Measurements from ENCODE around the gene FRMD4B.
A peak's percentile ranks its signal among the peaks of the same experiment; 100 is the strongest.
"Not testable (repeated sequence)": the region's sequence is repeated elsewhere in the genome, so short reads cannot be mapped to it uniquely, and the experiment has no call there.

FRMD4B gene

DNA sequence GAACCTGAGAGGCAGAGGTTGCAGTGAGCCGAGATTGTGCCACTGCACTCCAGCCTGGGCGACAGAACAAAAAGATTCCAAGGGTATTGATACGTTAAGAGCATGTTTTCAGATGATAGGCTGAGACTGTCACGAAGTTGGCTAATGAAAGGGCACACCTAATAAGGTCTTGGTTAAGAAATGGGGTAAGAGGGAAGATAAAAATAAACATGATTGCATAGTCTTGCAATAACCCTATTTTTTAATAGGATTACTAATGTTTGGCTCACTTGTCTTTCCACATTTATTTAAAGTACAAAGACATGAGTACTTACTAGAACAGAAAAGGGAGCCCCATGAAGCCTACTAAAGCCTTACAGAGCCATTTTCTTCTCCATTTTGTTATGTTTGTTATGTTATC, 109.0 kb downstream of the FRMD4B start:
- no peak for DNase-seq

DNA sequence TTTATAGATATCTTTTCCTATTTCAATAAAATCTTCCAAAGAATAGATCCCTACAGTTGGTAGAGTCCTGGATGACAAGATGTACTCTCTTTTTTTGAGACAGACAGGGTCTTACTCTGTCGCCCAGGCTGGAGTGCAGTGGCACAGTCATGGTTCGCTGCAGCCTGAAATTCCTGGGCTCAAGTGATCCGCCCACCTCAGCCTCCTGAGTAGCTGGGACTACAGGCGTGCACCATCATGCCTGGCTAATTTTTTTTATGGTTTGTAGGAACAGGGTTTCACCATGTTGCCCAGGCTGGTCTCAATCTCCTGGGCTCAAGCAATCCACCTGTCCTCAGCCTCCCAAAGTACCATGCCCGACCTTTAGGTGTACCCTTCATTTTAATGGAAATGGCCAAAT, 109.7 kb downstream of the FRMD4B start:
- not testable (repeated sequence) for DNase-seq

DNA sequence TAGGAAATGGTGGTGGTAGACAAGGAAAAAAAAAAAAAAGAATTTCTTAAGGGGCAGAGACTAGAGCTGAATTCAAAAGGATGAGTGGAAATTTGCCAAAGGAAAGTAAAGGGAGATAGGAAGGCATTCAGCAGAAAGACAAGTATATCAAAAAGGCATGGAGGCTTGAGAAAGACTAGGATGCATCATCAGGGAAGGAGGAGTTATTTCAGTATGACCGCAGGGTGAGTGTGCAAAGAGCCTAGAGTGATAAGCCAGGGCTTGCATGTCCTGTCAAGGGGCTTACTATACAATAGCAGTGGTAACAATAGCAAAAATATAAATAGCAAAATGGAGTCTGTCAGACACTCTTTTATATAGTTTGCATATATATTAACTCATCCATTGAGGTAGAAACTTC, 112.0 kb downstream of the FRMD4B start:
- no peak for DNase-seq

DNA sequence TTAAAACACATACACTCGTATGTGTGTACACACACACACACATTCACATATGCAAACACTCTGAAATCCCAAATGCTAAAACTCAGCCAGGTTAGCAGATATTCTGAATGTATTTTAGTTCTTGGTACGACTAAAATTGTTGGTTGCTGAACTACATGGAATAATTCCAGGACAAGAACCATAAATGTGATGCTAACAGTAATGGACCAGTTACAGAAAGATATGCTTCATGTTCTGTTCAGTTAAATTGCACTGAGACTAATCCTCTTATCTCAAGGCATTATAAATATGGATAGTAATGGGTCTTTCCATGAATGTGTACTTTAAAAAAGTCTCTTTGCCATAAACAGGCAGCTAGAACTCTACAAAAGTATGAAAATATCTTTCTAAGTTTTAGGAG, 113.3 kb downstream of the FRMD4B start:
- no peak for DNase-seq

DNA sequence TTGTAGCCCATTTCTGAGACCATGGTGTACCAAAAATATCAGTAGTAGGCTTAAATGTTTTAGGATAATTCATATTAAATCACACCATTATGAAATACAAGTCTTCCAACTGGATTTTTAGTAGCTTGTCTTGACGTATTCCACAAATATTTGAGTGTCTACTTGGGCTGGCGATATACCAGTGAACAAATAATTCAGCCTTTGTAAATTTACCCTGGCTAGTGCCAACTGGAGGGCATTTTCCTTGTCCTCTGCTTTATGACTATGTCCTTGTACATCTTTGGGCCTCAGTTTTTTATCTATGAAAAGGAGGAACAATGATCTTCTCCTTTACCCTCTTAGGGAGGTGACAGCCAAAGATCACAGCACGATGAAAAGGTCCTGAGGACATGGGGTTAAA, 114.8 kb downstream of the FRMD4B start:
- no peak for DNase-seq

DNA sequence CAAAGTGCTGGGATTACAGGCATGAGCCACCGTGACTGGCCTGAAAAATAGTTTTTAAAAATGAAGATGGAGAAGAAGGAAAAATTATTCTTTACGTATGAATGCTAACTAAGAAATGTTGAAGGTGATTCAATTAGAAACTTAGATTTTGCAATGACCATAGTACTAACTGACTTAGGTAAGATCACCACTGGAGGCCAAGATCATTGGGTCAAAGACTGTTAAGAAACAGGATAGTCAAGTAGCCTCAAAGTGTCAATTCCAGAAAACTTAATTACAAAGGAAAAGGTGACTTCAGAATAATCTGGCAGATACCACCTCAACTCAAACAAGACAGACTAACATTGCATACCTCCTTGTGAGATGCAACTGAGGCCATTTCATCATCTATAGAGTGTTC, 119.3 kb downstream of the FRMD4B start:
- DNase-seq: no peak

DNA sequence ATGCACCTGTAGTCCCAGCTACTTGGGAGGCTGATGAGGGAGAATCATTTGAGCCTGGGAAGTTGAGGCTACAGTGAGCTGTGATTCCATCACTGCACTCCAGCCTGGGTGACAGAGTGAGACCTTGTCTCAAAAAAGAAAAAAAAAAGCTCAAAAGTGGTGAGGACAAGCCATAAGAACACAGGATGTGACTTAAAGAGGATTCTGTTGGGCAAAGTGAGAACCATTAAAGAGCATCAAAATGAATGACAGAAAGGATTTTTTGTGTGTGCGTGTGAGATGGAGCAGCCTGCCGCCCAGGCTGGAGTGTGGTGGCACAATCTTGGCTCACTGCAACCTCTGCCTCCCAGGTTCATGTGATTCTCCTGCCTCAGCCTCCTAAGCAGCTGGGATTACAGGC, 119.8 kb downstream of the FRMD4B start:
- not testable (repeated sequence) for DNase-seq

DNA sequence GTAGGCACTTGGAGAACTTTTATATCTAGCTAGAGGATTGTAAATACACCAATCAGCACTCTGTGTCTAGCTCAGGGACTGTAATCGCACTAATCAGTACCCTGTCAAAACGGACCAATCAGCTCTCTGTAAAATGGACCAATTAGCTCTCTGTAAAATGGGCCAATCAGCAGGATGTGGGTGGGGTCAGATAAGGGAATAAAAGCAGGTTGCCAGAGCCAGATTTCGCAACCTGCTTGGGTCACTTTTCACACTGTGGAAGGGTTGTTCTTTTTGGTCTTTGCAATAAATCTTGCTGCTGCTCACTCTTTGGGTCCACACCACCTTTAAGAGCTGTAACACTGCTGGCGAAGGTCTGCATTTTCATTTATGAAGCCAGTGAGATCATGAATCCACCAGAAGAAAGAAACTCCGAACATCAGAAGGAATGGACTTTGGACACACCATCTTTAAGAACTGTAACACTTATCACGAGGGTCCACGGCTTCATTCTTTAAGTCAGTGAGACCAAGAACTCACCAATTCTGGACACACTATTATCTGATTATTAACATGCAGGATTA, 125.0 kb downstream of the FRMD4B start:
- not testable (repeated sequence) for DNase-seq

DNA sequence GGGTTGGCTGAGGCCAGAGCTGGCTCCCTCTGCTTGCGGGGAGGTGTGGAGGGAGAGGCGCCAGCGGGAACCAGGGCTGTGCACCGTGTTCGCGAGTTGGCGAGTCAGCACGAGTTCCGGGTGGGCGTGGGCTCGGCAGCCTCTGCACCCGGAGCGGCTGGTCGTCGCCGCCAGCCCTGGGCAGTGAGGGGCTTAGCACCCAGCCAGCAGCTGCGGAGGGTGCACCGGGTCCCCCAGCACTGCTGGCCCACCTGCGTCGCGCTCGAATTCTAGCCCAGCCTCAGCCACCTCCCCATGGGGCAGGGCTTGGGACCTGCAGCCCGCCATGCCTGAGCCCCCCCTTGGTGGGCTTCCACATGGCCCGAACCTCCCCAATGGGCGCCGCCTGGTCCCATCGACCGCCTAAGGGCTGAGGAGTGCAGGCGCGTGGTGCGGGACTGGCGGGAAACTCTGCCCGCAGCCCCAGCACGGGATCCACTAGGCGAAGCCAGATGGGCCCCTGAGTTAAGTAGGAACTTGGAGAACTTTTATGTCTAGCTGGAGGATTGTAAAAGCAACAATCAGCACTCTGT, 125.6 kb downstream of the FRMD4B start:
- DNase-seq: no peak

DNA sequence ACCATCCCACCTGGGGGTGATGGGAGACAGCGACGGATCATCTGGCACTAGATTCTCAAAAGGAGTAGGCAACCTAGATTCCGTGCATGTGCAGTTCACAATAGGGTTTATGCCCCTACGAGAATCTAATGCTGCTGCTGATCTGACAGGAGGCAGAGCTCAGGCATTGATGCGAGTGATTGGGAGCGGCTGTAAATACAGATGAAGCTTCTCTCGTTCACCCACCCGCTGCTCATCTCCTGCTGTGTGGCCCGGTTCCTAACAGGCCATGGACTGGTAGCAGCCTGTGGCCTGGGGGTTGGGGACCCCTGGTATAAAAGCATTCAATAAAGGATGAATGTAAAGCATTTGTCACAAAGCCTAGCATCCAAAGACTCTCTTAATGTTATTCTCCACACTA, 126.8 kb downstream of the FRMD4B start:
- DNase-seq: no peak

DNA sequence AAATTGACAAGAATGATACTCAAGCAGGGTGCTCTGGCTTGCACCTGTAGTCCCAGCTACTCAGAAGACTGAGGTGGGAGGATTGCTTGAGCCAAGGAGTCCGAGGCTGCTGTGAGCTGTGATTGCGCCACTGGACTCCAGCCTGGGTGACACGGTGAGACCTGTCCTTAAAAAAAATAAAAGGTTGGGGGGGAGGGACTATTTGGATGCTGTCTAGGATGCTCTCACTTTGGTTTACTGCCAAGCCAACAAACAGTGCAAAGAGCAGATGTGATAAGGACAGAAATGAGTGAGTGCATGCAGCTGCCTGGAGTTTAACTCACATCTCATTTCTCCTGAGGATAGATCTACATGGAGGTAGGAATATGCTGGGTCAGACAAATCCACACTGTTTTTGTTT, 130.0 kb downstream of the FRMD4B start:
- no peak for DNase-seq

DNA sequence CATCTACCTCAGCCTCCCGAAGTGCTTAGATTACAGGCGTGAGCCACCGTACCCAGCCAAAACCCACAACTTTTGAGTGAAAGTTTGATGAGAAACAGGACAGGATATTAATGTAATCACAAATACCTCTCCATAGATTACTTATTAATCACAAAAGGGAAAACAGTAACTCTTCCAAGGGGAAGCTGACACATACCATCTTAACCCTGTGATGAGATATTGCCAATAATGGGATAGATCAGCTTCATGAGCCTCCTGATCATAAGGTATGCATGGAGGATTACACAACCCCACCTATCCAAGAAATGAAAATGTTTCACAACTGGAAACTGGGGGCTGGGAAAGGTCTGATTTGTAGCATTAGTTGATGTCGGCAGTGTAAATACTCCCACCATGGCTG, 131.5 kb downstream of the FRMD4B start:
- no peak for DNase-seq

DNA sequence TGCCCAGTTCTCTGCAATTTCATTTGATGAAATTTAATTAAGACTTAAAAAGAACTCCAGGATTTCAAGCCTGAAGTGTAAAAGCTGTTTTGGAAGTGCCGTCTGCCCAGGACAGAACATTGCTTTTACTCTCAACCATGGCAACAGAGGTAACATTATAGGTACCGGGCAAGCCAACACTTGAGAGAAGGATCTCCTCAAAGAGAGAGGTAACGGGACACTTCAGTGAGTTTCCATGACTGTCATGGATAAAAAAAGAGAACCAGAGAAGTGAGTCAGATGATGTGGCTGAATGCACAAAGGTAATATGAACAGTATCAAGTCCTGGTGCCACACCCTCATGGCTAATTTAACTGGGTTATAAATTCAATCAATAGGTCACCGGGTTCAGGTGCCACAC, 133.3 kb downstream of the FRMD4B start:
- no peak for DNase-seq

DNA sequence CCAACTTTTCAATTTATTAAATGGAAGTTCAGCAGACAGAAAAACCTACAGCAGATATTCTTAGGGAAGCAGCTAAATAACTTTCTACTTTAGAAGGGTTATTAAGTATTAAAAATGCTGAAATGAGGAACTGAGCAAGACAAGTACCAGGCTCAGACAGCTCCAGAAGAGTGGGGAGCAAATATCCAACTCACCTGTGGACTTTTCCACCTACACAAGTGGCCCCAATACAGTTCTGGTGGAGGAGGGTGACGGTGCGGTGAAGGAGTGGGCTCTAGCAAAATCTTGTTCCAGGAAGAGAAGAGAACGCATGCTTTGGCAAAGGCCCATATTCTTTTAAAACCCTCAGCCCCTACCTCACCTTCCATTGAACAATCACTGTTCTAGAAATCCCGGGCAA, 133.7 kb downstream of the FRMD4B start:
- DNase-seq: no peak

DNA sequence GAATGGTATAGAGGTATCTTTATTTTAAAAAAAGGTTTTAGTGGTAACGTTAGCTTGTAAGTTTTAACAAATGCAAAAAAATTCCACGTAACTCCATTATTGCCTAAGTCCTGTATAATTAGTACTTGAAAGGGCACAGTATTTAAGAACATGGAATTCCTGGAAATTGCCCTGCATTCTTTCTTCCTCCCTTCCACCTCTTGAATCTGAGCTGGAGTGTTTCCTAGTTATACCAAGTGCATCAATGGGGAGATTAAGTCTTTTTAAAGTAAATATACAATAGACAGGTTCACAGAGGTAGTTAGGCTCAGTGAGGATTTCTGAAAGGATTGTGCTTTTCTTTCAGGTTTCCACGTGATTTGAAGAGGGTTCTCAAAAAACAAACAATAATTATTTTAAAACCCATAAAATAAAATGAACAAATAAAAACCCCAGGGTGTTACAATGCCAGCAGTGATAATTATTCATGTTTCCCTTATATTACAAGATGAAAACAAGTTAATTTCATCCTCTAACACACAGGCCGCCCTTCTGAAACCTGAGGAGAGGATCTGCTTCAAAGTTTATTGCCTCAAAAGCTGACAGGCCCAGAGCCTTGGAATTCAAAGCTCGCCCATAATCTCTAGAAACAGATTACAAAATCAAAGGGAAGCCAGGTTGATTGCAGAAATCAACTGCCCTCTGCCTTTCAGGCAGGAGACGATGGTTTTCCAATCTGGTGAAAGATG, 134.6 kb downstream of the FRMD4B start:
- no peak for DNase-seq

DNA sequence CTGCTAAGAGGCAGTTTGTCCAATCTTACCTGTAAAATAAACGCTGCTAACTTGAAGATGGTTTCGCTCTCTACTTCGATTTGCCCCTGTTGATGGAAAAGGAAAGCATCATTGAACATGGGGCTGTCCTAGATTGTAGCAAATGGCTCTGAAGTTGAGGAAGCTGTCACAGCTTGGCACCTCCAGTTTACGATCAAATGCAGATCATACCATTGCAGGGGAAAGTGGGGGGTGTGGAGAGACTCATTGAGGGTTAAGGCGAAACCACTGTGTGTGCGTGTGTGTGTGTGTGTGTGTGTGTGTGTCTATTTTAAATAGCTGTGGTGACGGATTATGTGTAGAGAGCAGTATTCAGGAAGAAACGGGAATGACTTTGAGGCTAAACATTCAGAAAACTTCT, 135.9 kb downstream of the FRMD4B start:
- DNase-seq: peak; percentile 63

DNA sequence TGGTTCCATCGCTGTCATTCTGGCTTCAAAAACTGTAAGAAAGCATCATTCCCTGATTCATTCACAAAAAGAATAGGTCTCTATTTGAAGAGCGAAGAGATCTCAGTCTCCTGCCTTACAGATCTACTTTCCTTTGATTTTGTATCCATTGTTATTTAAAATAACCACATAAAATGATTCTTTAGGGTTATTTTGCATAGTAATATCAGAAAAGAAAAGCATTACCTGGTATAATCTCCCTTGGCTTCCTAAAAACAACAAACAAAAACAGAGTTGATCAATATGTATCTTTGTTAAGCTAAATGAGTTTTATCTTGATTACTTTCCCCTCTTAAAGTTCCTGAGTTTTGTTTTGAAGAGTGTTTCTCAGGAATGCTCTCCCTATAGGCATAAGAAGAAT, 136.9 kb downstream of the FRMD4B start:
- DNase-seq: no peak

DNA sequence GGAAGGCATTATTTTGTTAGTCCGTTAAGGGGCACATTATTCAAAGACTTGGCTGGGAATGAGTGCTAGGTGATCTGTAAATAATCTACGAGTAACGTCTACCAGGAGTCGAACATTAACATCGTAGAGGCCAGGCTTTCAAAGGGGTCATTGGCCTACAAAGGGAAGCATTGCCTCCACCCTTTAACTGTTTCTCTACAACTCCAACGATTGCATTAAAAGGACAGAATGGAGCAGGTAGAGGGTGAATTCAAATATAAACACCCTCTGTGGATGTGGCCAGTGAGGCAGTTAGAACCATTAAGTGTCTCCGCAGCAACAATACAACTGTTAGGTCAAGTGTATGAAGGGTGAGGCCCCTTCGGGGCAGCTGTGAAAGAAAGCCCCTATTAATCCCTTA, 137.5 kb downstream of the FRMD4B start:
- DNase-seq: no peak

DNA sequence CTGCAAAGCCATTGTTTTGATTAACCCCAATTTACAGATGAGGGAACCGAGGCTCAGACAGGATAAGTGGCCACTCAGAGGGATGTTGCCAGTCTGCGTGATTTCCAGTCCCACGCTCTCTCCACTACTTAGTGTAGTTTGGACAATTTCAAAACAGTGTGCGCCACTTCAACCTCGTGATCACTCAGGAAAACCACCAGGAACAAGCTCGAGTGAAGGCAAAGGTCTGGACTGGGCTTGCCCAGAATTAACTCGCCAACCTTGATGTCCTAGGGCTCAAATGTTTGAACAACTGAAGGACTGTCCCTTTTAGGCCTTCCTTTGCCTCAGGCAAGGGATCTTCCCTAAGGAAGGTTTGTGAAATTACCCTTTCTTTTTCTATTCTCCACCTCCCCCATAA, 139.3 kb downstream of the FRMD4B start:
- DNase-seq: no peak

DNA sequence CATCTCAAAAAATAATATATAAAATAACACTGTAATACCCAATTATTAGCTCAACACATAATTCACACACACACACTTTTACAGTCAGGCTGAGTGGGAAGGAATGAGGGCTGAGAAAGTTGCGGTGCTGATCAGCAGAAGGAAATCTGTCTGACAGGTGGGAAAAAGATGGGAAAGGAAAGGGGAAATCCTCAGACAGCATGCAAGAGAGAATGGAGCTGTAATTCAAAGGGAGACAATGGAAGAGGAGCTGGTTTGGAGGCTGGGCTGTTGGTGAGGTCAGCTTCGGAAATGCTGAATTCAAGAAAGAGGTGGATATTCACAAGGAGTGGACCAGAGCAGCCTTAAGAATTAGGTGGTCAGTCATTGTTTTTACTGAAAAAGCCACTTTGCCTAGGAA, 141.8 kb downstream of the FRMD4B start:
- no peak for DNase-seq

DNA sequence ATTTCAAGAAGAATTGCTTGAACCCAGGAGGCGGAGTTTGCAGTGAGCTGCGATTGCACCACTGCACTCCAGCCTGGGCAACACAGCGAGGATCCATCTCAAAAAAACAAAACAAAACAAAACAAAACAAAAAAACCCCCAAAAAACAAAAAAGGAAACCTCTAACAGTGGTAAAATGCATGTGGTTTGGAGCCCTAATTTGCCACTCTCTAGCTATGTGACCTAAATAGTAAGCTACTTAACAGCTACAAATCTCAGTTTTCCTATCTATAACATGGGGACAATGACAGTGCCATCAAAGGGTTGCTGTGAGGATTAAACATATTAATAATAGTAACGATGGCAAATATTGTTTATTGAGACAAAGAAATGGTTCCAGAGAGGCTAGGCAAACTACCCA, 144.1 kb downstream of the FRMD4B start:
- no peak for DNase-seq

DNA sequence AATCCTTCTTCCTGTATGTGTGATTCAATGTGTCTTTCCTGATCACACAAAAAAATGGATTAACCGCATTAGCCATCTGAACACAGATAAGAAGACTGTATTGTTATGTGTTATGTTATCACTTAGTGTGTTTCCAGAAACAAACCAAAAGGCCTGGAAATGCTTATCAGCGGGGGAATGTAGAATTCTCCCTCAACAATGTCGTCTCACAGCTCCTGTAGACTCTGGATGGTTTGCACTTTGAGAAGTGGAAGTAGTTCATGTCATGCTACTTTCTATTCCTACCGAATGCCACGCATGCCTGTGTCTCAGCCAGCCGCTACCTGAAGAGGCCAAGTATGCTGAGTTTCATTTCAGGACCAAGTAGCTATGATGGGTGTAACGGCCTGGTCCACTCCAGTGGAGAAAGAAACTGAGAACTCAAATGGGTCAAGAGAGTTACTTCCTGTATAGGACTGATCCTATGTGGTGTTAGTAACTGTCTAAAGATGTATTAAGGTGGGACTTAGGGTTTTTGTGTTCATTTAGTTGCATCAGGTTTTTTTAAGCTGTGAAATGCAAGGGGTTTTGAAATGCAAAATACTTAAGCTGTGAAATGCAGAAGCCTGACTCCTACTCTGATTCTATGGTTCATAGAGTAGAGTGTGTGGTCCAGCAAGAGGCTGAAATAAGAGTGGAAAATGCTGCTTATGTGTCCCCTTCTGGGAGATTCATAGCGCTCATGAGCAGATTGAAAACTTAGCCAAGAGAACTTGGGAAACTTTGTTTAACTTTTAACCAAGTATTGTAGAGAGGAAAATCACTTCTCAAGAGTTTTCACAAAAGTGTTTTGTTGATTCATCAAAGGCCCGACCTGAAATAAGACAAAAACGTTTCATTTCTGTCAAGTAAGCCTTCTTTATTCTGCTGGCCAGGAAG, 145.0 kb downstream of the FRMD4B start:
- no peak for DNase-seq

DNA sequence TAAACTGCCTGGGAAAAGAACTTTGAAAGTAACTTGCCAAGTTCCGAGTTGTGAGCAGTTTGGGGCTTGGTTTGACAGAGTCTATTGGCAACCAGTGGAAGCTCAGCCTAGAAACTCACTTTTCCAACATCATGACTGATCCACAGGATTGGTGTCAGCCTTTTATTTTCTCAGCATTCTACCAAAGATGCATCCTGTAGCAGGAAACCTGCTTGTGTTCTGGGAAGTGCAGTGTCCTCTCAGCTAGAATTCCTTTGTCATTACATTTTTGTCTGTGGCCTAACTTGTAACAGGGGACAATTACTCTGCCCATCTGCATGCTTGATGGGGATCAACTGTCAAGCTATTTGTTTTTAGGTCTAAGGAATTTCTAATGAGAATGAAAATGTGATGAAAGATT, 146.8 kb downstream of the FRMD4B start:
- no peak for DNase-seq

All from CD4-positive, alpha-beta T cell treated with Interleukin-21 for 1 hour (primary cell).